ENCODE measurements around the gene OLIG2.

The OLIG2 gene

GRCh38 chr21:32994305-32994704 is 31.4 kb upstream of the OLIG2 start:
- DNase-seq (ENCODE audit: low spot score), result no peak
- Histone ChIP-seq H3K36me3 (ENCODE audit: low read depth) (no peaks in the 10 kb centered on the region), H3K27me3 (ENCODE audit: insufficient read depth, poor library complexity, severe bottlenecking) (peaks cover 48% of the 10 kb centered on the region), H3K4me1 (ENCODE audit: insufficient read depth, poor library complexity, severe bottlenecking) (no peaks in the 10 kb centered on the region), H3K4me3 (ENCODE audit: severe bottlenecking) (no peak overlapping the region), H3K27ac (ENCODE audit: poor library complexity, severe bottlenecking) (no peak overlapping the region), H3K9me3 (ENCODE audit: severe bottlenecking) (no peaks in the 10 kb centered on the region)
- TF ChIP-seq CTCF (IDR thresholded peaks at IDR 0.05; ENCODE audit: poor library complexity, severe bottlenecking), result peak; percentile 60
- no peak for ATAC-seq (ENCODE audit: low read depth)

GRCh38 chr21:33007747-33008146 is 18.0 kb upstream of the OLIG2 start:
- TF ChIP-seq CTCF (IDR thresholded peaks at IDR 0.05; ENCODE audit: poor library complexity, severe bottlenecking), result no peak
- H3K4me3 ChIP-seq (ENCODE audit: severe bottlenecking), result no peak overlapping the region

DNA sequence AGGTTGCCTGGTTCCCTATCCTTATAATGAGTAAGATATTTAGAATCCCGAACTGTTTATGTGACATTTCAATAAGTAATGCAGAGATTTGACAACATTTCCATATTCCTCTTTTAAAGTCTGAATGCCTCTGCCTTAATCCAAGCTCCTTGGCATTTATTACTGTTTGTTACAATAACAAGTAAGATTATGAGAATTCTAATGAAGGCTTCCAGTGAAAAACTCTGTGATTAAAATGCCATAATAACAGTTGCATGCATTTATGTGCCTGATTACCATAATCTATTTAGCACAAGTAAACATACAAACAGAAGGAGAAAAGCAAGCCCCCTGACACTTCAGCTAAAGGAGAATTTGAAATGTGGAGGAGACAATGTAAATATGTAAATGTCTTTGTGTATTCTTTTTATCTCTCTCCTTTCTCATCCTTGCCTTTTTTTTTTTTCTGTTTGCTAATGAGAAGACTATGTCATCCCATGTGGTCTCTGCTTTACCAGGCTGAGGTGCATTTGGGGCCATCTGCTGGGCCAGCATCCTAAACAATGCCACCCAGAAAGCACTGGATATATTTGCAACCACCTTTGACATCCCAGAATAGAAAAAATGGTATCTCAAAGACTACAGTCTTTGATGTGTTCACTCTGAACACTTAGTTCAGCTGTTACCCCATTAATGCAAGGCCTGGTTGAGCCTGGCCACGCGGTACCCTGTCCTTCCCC is 17.2 kb upstream of the OLIG2 start:
- no peak for TF ChIP-seq CTCF (IDR thresholded peaks at IDR 0.05; ENCODE audit: poor library complexity, severe bottlenecking)
- no peak for DNase-seq (ENCODE audit: low spot score)

More at GRCh38 chr21:33007747-33008146, 18.0 kb upstream of the OLIG2 start:
- Histone ChIP-seq H3K9me3 (ENCODE audit: severe bottlenecking) (no peaks in the 10 kb centered on the region), H3K27ac (ENCODE audit: poor library complexity, severe bottlenecking) (no peak overlapping the region), H3K36me3 (ENCODE audit: low read depth) (no peaks in the 10 kb centered on the region), H3K27me3 (ENCODE audit: insufficient read depth, poor library complexity, severe bottlenecking) (no peaks in the 10 kb centered on the region), H3K4me1 (ENCODE audit: insufficient read depth, poor library complexity, severe bottlenecking) (peaks cover 8% of the 10 kb centered on the region)
- ATAC-seq (ENCODE audit: low read depth) (no peak), DNase-seq (ENCODE audit: low spot score) (no peak)

DNA sequence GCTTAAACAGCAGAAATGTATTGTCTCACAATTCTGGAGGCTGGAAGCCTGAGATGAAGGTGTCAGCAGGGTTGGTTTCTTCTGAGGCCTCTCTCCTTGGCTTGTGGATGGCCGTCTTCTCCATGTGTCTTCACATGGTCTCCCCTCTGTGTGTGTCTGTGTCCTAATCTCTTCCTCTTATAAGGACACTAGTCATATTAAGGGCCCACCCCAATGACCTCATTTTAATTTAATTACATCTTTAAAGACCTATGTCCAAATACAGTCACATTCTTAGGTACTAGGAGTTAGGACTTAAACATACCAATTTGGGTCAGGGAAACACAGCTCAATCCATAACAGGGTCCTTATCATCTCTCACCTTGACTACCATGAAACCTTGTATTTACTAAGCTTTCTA is 14.8 kb upstream of the OLIG2 start:
- Histone ChIP-seq H3K36me3 (ENCODE audit: low read depth) (no peaks in the 10 kb centered on the region), H3K9me3 (ENCODE audit: severe bottlenecking) (no peaks in the 10 kb centered on the region), H3K27ac (ENCODE audit: poor library complexity, severe bottlenecking) (peak overlapping the region; percentile 51), H3K4me1 (ENCODE audit: insufficient read depth, poor library complexity, severe bottlenecking) (peaks cover 8% of the 10 kb centered on the region), H3K4me3 (ENCODE audit: severe bottlenecking) (no peak overlapping the region), H3K27me3 (ENCODE audit: insufficient read depth, poor library complexity, severe bottlenecking) (peaks cover 1% of the 10 kb centered on the region)
- ATAC-seq (ENCODE audit: low read depth), result no peak
- no peak for TF ChIP-seq CTCF (IDR thresholded peaks at IDR 0.05; ENCODE audit: poor library complexity, severe bottlenecking)
- DNase-seq (ENCODE audit: low spot score), result no peak

More for the DNA sequence above, 17.2 kb upstream of the OLIG2 start:
- Histone ChIP-seq H3K4me3 (ENCODE audit: severe bottlenecking) (no peak overlapping the region), H3K9me3 (ENCODE audit: severe bottlenecking) (no peaks in the 10 kb centered on the region), H3K27me3 (ENCODE audit: insufficient read depth, poor library complexity, severe bottlenecking) (no peaks in the 10 kb centered on the region), H3K36me3 (ENCODE audit: low read depth) (no peaks in the 10 kb centered on the region), H3K4me1 (ENCODE audit: insufficient read depth, poor library complexity, severe bottlenecking) (peaks cover 8% of the 10 kb centered on the region), H3K27ac (ENCODE audit: poor library complexity, severe bottlenecking) (no peak overlapping the region)
- no peak for ATAC-seq (ENCODE audit: low read depth)

- Histone ChIP-seq H3K4me3 (ENCODE audit: severe bottlenecking) (no peak overlapping the region), H3K4me1 (ENCODE audit: insufficient read depth, poor library complexity, severe bottlenecking) (peaks cover 8% of the 10 kb centered on the region), H3K27me3 (ENCODE audit: insufficient read depth, poor library complexity, severe bottlenecking) (peaks cover 7% of the 10 kb centered on the region), H3K27ac (ENCODE audit: poor library complexity, severe bottlenecking) (peak overlapping the region; percentile 51), H3K36me3 (ENCODE audit: low read depth) (no peaks in the 10 kb centered on the region), H3K9me3 (ENCODE audit: severe bottlenecking) (no peaks in the 10 kb centered on the region)
- TF ChIP-seq CTCF (IDR thresholded peaks at IDR 0.05; ENCODE audit: poor library complexity, severe bottlenecking), result no peak
- DNase-seq (ENCODE audit: low spot score) (peak; percentile 85), ATAC-seq (ENCODE audit: low read depth) (peak; percentile 99)
Measured at GRCh38 chr21:33011462-33011861, 14.3 kb upstream of the OLIG2 start.

All from RWPE2 (cell line).